SU-DHL-6 (cell line): Measurements from ENCODE around the gene PRRG3.

Experiments used
- H2AFZ ChIP-seq: fragments of 200-600 bp; sonication (generic); 2 replicates; pipeline ENCODE4 v1.6.1; 2014; ENCODE audit warnings: low read depth, mild to moderate bottlenecking, moderate library complexity, mixed read lengths, antibody characterized with exemption, low read length; ENCODE audit not compliant: severe bottlenecking
- H3F3A ChIP-seq: fragments of 200-600 bp; shearing (Covaris generic); 2 replicates; pipeline ENCODE4 v1.6.0; 2016; ENCODE audit warnings: antibody characterized with exemption, mild to moderate bottlenecking; ENCODE audit not compliant: insufficient read depth
- H3K27ac ChIP-seq: fragments of 200-600 bp; sonication (generic); 2 replicates; pipeline ENCODE4 v1.5.1; 2016; ENCODE audit warnings: low read depth, mild to moderate bottlenecking, low read length, moderate library complexity, mixed read lengths
- H3K27me3 ChIP-seq: fragments of 200-600 bp; sonication (generic), shearing (Covaris generic); 2 replicates; pipeline ENCODE4 v1.6.0; 2014; ENCODE audit warnings: mild to moderate bottlenecking, low read length
- H3K36me3 ChIP-seq: fragments of 200-600 bp; sonication (generic); 2 replicates; pipeline ENCODE4 v1.6.1; 2014; ENCODE audit warnings: mild to moderate bottlenecking, low read length, mixed read lengths
- H3K4me2 ChIP-seq: fragments of 300-600, 200-600 bp; shearing (Covaris generic), sonication (generic); 2 replicates; pipeline ENCODE4 v1.6.0; 2014; ENCODE audit warnings: low read length, low read depth, mild to moderate bottlenecking; ENCODE audit not compliant: poor library complexity, severe bottlenecking
- H3K4me3 ChIP-seq: fragments of 200-600 bp; sonication (generic); 2 replicates; pipeline ENCODE4 v1.5.1; 2014; ENCODE audit warnings: antibody characterized with exemption, low read length, mild to moderate bottlenecking, mixed read lengths; ENCODE audit not compliant: insufficient read depth, poor library complexity, severe bottlenecking
- H3K79me2 ChIP-seq: fragments of 200-600 bp; sonication (generic); 2 replicates; pipeline ENCODE4 v1.6.1; 2014; ENCODE audit warnings: mild to moderate bottlenecking, low read length, moderate library complexity; ENCODE audit not compliant: insufficient read depth
- H3K9ac ChIP-seq: fragments of 200-600 bp; sonication (generic); 2 replicates; pipeline ENCODE4 v1.7.0; 2014; ENCODE audit warnings: mild to moderate bottlenecking, low read length
- H3K9me2 ChIP-seq: fragments of 200-600 bp; sonication (generic); replicated peaks from 2 replicates; pipeline ENCODE4 v1.6.1; 2014; ENCODE audit warnings: low read length; ENCODE audit not compliant: insufficient read depth
- H3K9me3 ChIP-seq: fragments of 200-600 bp; sonication (generic); 2 replicates; pipeline ENCODE4 v1.6.1; 2014; ENCODE audit warnings: low read length, mixed read lengths; ENCODE audit not compliant: insufficient read depth
- H4K20me1 ChIP-seq: fragments of 200-600 bp; sonication (generic); 2 replicates; pipeline ENCODE4 v1.6.1; 2014; ENCODE audit warnings: low read depth, mild to moderate bottlenecking, antibody characterized with exemption, low read length, moderate library complexity, mixed read lengths
- EZH2phosphoT487 ChIP-seq: fragments of 200-600 bp; sonication (generic), shearing (Covaris generic); conservative IDR thresholded peaks from 2 replicates; pipeline ENCODE4 v1.6.1; 2018; ENCODE audit warnings: mild to moderate bottlenecking, antibody characterized with exemption, low read length, moderate library complexity, mixed read lengths
- TF ChIP-seq, protein P1 (sequence below): fragments of 200-600 bp; sonication (generic); IDR thresholded peaks from one replicate; pipeline ENCODE4 v1.5.1; 2017; ENCODE audit warnings: antibody characterized with exemption, mild to moderate bottlenecking, low read length, moderate library complexity; ENCODE audit not compliant: insufficient read depth, poor library complexity, severe bottlenecking

The PRRG3 gene

DNA sequence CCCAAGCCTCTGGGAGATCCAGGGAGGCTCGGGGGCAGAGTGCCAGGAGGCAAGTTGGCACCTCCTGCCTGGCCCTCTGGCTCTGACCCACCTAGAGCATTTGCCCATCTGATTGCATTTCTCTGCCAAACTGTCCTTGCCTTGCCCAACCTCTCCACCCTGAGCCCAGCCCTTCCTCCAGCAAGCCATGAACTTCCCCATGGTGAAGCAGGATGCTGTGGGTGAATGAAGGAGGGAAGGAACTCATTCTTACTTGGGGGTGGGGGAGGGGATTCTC, 30.0 kb downstream of the PRRG3 start:
- Histone ChIP-seq H3K4me3 (no peak overlapping the region), H3K36me3 (no peaks in the 10 kb centered on the region), H3K79me2 (no peaks in the 10 kb centered on the region), H3K27ac (no peak overlapping the region), H3F3A (no peaks in the 10 kb centered on the region), H4K20me1 (no peaks in the 10 kb centered on the region), H3K4me2 (no peak overlapping the region), H3K9me2 (no peaks in the 10 kb centered on the region), H3K9me3 (no peaks in the 10 kb centered on the region), H2AFZ (no peak overlapping the region), H3K27me3 (no peaks in the 10 kb centered on the region), H3K9ac (no peak overlapping the region)
- no peak for TF ChIP-seq EZH2phosphoT487
- TF ChIP-seq, protein P1, sequence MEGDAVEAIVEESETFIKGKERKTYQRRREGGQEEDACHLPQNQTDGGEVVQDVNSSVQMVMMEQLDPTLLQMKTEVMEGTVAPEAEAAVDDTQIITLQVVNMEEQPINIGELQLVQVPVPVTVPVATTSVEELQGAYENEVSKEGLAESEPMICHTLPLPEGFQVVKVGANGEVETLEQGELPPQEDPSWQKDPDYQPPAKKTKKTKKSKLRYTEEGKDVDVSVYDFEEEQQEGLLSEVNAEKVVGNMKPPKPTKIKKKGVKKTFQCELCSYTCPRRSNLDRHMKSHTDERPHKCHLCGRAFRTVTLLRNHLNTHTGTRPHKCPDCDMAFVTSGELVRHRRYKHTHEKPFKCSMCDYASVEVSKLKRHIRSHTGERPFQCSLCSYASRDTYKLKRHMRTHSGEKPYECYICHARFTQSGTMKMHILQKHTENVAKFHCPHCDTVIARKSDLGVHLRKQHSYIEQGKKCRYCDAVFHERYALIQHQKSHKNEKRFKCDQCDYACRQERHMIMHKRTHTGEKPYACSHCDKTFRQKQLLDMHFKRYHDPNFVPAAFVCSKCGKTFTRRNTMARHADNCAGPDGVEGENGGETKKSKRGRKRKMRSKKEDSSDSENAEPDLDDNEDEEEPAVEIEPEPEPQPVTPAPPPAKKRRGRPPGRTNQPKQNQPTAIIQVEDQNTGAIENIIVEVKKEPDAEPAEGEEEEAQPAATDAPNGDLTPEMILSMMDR = no peak

DNA sequence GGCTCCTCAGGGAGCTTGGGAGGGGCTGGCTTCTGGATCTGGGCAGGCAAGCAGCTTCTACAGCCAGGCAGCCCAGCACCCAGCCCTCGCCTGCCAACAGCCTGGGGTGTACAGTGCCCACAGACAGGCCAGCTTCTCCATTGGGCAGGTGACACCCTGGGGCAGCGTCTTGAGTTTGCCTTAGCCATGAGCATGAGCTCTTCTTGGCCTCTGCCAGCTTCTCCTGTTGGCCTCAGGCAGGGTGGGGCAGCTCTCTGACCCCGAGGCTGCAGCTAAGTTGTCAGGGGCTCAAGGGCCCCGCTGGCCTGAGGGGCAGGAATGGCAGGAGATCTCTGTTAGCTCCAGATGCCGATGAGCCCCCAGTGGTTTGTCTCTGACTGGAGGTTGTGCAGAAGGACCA, 31.5 kb downstream of the PRRG3 start:
- H3K4me3 ChIP-seq = no peak overlapping the region
- H3K9ac ChIP-seq = no peak overlapping the region
- H3K4me2 ChIP-seq = no peak overlapping the region
- no peaks in the 10 kb centered on the region for H3F3A ChIP-seq
- H4K20me1 ChIP-seq = no peaks in the 10 kb centered on the region
- H3K9me3 ChIP-seq = no peaks in the 10 kb centered on the region
- H3K9me2 ChIP-seq = no peaks in the 10 kb centered on the region
- no peak overlapping the region for H3K27ac ChIP-seq
- no peaks in the 10 kb centered on the region for H3K79me2 ChIP-seq
- TF ChIP-seq, protein P1 = no peak
- no peak for TF ChIP-seq EZH2phosphoT487
- no peaks in the 10 kb centered on the region for H3K36me3 ChIP-seq
- H3K27me3 ChIP-seq = no peaks in the 10 kb centered on the region
- H2AFZ ChIP-seq = no peak overlapping the region

GRCh38 chrX:151727346-151727745, 32.1 kb downstream of the PRRG3 start:
- no peaks in the 10 kb centered on the region for H3K27me3 ChIP-seq
- H3K4me3 ChIP-seq = no peak overlapping the region
- TF ChIP-seq, protein P1 = no peak
- no peak for TF ChIP-seq EZH2phosphoT487
- H3K4me2 ChIP-seq = no peak overlapping the region
- no peak overlapping the region for H3K9ac ChIP-seq
- H2AFZ ChIP-seq = no peak overlapping the region
- no peaks in the 10 kb centered on the region for H3F3A ChIP-seq
- no peaks in the 10 kb centered on the region for H4K20me1 ChIP-seq
- H3K9me2 ChIP-seq = no peaks in the 10 kb centered on the region
- H3K79me2 ChIP-seq = no peaks in the 10 kb centered on the region
- H3K9me3 ChIP-seq = no peaks in the 10 kb centered on the region
- H3K36me3 ChIP-seq = no peaks in the 10 kb centered on the region
- H3K27ac ChIP-seq = no peak overlapping the region

DNA sequence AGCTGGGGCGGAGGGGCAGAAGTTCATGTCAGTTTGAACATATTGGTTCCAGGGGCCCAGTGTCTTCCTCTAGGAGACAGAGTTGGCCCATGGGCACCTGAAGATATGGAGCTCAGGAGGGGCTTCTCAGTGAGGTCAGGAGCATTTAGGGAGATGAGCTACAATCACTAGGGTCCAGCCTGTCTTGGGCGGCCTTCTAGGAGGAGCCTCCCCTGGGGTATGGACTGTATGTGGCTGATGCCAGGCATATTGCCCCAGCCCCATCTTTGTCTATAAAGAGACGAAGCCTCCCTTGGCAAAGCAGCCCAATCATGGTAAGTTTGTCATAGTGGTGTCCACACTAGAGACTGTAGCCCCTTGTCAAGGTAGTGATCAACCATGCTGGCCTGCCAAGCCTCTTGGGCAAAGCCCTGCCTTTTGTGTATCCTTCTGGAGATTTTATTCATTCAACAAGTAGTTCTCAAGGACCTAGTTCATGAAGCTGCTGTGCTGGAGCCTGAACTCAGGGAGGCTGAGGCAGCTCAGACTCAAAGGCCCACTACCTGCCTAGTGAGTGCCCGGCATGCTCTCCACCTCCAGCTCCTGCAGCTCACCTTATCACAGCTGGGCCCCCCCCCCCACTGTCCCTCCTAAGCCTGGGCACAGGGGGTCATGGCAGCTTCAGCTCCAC, 33.9 kb downstream of the PRRG3 start:
- Histone ChIP-seq H3K9me3 (no peaks in the 10 kb centered on the region), H3K36me3 (no peaks in the 10 kb centered on the region), H3K27ac (no peak overlapping the region), H2AFZ (no peak overlapping the region), H3F3A (no peaks in the 10 kb centered on the region), H3K79me2 (no peaks in the 10 kb centered on the region), H3K4me3 (no peak overlapping the region), H3K9ac (no peak overlapping the region), H3K4me2 (no peak overlapping the region), H3K27me3 (no peaks in the 10 kb centered on the region), H3K9me2 (no peaks in the 10 kb centered on the region), H4K20me1 (no peaks in the 10 kb centered on the region)
- TF ChIP-seq, protein P1 = no peak
- TF ChIP-seq EZH2phosphoT487 = no peak
